ENCODE measurements around the gene ATP6V0E1. TPM values are rescaled to one million over a fixed set of nuclear protein-coding genes. Genes with fewer than 3 reads are reported as not detected.

Gene ATP6V0E1
- total and polyA plus RNA-seq, 2 experiments from 2014 or later, result 75.9 to 250 TPM

GRCh38 chr5:172950176-172950965, 33.2 kb upstream of the ATP6V0E1 start (continued):
- TF ChIP-seq REST (IDR thresholded peaks at IDR 0.05; ENCODE audit: unreplicated experiment) (no peak), STAT1 (IDR thresholded peaks at IDR 0.05; ENCODE audit: unreplicated experiment) (no peak), ZNF331 (CRISPR knock-in tag; IDR thresholded peaks at IDR 0.05; ENCODE audit: low read depth) (no peak)

GRCh38 chr5:172951371-172952033, 32.1 kb upstream of the ATP6V0E1 start:
- Mint-ChIP-seq H3K9me3 (no peaks in the 10 kb centered on the region), H3K36me3 (ENCODE audit: low read depth) (peaks cover 11% of the 10 kb centered on the region), H3K27ac (no peak overlapping the region), H3K27me3 (ENCODE audit: insufficient read depth, low read depth, poor library complexity) (peaks cover 8% of the 10 kb centered on the region), H3K4me1 (no peaks in the 10 kb centered on the region), H3K4me3 (no peak overlapping the region)
- 0 out of 2 replicates have a peak, but pooled peaks cover 4% of the 10 kb centered on the region for H3K27me3 ChIP-seq (ENCODE audit: insufficient read depth)
- no peak overlapping the region for H2AFZ ChIP-seq
- no peaks in the 10 kb centered on the region for H3K79me2 ChIP-seq (replicated peaks; ENCODE audit: insufficient read depth)
- TF ChIP-seq POLR2AphosphoS5 (IDR thresholded peaks at IDR 0.05; ENCODE audit: low read depth) (no peak), REST (IDR thresholded peaks at IDR 0.05; ENCODE audit: unreplicated experiment) (no peak), ZNF462 (CRISPR knock-in tag; IDR thresholded peaks at IDR 0.05) (no peak), NANOG (IDR thresholded peaks at IDR 0.05; ENCODE audit: borderline replicate concordance) (no peak), JUNB (IDR thresholded peaks at IDR 0.05; ENCODE audit: unreplicated experiment) (no peak), CREB1 (CRISPR knock-in tag; IDR thresholded peaks at IDR 0.05; ENCODE audit: low read depth) (no peak), EZH2phosphoT487 (IDR thresholded peaks at IDR 0.05; ENCODE audit: unreplicated experiment) (no peak)
- H3K4me2 ChIP-seq, result no peak overlapping the region
- no peak for DNase-seq (ENCODE audit: low spot score)
- no peak for ATAC-seq
- no peaks in the 10 kb centered on the region for H3K4me1 ChIP-seq (ENCODE audit: insufficient read depth)
- no peaks in the 10 kb centered on the region for H3F3A ChIP-seq (replicated peaks; ENCODE audit: low read depth)
- H3K36me3 ChIP-seq (ENCODE audit: insufficient read depth), result no peaks in the 10 kb centered on the region
- no peak overlapping the region for H3K4me3 ChIP-seq
- H4K20me1 ChIP-seq (replicated peaks; ENCODE audit: insufficient read depth), result peaks cover 4% of the 10 kb centered on the region; the same call in 1 of the 2 replicates
- no peaks in the 10 kb centered on the region for H3K9me2 ChIP-seq (ENCODE audit: insufficient read depth)
- H3K27ac ChIP-seq (ENCODE audit: low read depth), result no peak overlapping the region

Data from GM23338 (cell line).